ENCODE results near the gene TEKT5.

The TEKT5 gene

DNA sequence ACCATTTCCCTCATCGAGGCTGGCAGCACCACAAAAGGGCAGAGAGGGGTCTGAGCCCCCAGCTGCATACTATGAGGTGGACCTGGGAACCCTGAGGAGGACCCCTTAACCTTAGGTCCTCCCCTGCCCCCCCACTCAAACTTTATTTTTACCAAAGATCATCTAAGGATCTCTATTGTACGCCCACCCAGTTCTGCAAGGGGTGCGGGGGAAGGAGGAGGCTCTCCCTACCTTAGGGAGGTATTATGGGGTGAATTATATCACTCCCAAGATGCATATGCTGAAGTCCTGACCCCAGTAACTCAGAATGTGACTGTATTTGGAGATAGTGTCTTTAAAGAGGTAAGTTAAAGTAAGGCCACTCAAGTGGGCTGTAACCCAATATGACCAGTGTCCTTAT is 87.6 kb downstream of the TEKT5 start:
- no peak for DNase-seq

DNA sequence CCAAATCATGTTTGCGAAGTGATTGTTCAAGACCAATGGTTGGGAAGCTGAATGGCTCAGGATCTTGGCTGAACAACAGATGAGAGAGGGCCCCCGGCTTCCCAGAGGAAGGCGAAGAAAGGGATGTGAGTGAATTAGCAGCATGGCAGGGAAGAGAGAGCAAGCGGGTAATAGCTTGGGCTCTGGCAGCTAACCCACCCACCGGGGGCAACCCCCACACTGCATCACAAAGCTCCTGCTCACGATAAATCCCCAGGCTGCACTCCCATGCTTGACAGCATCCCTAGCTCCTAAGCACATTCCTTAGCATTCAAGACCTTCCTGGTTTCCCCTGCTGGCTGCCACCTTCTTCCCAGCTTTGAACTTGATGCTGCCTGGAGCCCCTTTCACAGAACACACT is 88.1 kb downstream of the TEKT5 start:
- DNase-seq, result no peak

DNA sequence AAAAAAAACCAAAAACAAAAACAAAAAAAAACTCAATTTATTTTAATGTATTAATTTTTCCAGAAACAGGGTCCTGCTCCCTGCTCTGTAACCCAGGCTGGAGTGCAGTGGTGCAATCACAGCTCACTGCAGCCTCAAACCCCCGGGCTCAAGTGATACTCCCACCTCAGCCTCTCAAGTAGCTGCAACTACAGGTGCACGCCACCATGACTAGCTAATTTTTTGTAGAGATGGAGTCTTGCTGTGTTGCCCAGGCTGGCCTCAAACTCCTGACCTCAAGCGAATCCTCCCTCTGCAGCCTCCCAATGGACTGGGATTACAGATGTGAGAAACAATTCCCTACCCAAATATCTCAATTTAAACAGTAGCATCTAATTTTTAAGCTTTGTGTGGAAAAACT is 89.1 kb downstream of the TEKT5 start:
- DNase-seq, result no peak

DNA sequence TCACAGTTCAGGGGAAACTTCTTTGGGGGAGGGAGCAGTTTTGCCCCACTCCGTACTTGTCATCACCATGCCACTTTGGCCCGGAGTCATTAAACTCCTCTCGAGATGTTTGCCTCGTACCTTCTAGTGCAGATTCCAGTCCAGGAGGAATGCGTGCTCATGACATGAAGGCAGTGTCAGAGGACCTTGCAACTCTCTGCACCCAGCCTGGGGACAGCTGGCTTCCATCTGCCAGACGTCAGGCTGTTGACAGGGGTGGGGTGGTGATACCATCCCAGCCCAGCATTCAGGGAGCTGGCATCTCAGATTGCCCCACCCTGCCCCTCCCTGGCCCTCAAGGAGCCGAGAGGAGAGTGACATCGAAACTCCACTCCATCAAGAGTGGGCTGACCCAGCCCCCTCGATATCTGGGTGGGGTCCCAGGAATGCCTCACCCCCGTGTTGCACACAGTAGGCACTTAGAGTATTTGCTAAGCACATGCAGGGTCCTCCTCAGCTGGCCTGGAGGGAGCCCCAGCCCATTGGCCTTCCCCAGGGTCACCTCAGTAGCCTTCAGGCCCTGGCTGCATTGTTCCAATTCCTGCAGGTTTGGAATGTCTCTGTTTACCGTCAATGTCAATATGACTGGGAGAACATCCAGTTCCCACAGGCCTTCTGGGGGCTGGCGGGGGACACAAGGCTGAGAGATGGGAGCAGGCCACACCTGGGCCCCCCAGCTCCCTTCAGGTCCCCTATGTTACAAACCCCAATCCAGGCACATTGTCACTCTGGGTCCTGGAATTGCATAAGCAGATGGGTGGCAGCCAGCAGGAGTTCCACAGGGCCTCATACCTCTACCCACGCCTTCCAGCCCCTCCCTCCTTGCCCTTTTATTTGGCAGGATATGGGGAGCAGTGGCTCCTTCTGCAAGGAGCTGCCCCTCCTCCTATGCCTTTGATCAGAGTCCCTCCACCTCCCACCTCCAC is 93.0 kb downstream of the TEKT5 start:
- DNase-seq, result no peak

DNA sequence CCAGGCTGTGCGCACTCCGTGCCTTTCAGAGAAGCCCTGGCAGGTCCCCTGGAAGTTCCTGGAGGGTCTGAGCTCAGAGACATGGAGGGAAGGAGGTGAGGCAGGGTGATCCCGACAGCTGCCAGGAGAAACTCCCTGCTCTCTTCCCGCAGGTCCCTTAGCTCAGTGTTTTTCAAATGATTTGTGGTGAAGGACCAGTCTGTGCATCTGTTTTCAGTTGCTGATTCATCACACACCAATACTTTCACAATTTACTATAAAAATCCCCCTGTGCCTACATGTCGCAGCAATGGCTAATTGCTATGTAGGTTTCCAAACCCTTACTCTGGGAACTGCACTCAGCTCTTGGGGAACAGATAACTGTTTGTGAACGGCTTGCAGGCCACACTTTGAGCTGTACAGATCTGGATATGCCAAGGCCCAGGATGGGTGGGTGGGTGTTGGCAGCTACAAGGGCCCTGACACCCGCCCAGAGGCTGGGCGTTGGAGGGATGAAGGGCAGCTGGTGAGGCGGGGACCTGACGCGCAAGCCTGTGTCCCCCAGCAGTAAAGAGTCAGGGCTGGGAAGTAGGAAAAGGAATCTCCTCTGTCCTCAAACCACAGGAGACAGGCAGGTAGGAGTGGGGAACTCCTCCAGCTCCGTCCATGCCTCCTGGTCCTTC is 93.8 kb downstream of the TEKT5 start:
- no peak for DNase-seq

DNA sequence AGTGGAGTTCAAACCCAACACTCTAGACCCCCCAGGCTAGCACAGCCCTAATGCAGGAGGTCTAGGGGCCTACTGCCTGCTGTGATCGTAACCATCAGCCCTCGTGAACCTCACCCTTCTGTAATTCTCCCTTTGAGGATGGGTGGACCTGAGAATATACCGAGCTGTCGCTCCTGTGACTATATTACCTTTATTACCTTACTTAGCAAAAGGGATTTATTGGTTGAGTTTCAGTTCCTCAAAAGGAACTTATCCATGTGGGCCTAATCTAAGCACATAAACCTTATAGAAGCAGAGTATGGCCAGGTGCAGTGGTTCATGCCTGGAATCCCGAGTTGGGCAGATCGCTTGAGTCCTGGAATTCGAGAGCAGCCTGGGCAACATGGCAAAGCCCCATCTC is 95.1 kb downstream of the TEKT5 start:
- DNase-seq, result no peak

DNA sequence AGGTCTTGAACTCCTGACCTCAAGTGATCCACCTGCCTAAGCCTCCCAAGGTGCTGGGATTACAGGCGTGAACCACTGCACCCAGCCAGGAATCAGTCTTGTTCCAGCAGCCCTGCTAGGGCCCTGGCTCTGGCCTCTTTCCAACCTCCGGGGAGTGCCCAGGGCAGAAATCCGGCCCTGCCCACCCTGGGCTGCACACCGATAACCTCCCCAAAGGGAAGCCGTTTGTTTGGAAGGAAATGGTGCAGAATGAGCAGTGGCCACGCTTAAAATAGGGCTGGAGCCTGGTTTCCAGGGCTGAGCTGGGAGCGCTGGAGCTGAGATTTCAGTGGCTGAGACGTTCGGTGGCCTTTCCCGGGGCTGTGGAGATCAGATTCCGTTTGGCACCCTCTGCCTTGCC is 96.6 kb downstream of the TEKT5 start:
- DNase-seq, result no peak

DNA sequence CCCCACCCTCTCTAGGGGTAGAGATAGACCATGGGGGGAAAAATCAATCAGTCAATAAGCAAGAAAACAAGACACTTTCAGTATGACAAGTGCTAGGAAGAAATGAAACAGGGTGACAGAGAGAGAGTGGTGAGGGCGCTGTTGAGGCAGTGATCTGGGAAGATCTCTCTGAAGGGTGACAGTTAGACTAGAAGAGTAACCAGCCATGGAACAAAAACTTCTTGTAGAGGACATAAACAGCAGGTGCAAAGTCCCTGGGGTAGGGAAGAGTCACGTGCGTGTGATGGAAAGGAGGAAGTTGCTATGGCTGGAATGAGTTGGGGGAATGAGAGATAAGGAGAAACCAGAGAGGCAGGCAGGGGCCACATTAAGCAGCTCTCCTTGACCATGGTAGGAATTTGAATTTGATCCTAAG is 97.5 kb downstream of the TEKT5 start:
- no peak for DNase-seq

DNA sequence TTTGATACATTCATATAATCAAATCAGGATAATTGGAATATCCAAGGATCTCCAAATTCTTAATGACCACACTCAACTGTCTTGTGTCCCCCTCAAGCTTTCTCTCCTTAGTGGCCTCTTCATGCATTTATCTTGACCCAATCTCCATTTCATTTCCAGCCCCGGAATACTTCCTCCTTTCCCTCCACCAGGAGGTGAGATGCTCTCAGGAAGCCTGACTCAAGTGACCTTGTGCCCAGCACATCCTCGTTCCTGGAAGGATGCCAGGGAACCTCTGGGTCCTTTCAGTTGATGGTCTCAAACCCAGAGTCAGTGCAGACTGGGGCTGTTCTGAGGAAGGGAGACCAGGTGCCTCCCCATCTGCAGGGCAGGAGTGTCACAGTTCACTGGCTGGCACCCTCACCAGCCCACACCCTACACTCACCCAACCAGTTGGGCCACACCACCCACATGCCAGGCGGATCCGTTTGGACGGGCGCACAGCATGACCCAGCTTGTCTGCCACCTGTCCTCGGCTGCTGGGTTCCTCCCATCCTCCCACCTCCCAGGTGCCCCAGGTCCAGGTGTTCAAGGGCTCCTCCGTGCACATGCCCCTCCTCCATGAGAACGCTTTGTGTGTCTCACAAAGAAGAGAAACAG is 100.3 kb downstream of the TEKT5 start:
- DNase-seq, result no peak

DNA sequence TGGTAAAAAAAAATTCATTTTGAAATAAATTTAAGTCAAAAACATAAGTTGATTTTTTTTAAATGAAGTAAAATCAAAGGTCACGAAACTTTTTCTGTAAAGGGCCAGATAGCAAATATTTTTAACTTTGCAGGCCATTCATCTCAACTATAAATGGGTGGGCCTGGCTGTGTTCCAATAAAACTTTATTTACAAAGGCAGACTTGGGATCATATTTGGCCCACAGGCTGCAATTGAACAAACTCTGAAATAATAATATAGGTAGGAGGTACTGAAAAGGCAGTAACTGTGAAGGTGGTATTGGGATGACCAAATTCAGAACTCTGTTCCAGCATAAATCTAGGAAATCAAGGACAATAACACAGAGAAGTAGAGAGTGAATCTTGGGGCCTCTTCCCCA is 102.1 kb downstream of the TEKT5 start:
- DNase-seq, result no peak

DNA sequence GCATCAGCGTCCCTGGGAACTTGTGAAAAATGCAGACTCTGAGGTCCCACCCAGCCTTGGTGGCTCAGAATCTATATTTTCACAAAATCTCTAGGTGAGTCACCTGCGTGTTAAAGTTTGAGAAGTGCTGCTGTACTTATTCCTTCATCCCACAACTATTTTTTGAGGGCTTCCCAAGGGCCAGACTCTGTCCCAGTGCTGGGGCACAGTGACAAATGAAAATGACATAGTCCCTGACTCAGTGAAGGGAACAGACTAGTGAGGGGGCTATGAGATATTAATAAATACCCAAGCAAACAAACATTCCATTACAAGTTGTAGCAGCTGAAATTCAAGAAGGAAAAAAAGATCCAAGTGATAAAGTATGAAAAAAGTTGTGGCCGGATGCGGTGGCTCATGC is 104.4 kb downstream of the TEKT5 start:
- DNase-seq, result no peak

DNA sequence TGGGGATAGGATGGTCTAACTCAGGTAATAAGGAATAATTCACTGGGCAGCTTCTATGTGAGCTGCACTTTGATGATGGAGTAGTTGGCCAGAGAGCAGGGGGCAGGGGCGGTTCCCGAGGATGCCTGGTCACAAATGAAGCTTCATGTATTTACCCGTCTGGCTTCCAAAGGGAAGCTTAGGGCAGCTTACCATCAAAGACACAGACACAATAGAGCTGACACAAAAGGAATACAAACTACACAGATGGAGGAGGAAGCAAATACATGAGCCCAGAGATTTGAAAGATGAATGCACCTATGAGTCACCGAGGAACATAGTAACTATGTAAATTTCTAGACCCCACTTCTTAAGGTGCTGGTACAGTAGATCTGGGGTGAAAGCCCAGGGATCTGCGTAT is 105.6 kb downstream of the TEKT5 start:
- DNase-seq, result no peak

DNA sequence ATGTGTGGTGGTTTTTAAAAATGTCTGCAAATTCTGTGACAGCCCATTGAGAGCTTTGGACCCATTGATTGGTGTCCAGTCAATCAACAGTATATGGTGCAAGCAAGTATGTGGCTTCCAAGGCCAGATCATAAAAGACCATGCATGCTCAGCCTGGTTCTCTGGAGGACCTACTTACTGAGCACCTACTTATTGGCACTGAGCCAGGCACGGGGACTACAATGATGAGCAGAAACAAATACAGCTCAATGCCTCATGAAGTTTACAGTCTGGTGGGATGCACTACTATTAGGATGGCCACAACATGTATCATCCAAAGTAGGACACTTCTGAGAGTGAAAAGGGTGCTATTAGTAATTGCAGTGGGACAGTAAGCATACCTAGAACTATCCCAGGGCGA is 107.1 kb downstream of the TEKT5 start:
- no peak for DNase-seq

DNA sequence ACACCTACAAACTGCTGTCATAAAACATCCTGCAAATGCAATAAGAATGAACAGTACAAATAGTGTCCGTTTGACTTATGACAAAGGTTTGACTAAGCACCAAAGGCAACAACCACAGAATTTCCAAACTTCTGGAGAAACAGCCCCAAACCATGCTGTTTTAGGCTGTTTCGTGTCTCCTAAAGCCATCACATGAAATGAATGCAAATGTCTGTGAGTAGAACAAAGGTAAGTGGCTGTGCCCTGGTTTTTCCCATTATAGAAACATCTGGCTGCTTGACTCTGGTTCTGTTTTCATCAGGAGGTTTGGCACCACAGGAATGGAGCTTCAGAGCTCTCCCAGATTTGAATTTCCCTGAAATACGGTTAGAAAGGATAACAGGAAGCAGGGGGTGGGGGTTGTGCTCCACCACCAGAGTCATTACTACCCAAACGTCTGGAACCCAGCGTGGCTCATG is 109.7 kb downstream of the TEKT5 start:
- no peak for DNase-seq

DNA sequence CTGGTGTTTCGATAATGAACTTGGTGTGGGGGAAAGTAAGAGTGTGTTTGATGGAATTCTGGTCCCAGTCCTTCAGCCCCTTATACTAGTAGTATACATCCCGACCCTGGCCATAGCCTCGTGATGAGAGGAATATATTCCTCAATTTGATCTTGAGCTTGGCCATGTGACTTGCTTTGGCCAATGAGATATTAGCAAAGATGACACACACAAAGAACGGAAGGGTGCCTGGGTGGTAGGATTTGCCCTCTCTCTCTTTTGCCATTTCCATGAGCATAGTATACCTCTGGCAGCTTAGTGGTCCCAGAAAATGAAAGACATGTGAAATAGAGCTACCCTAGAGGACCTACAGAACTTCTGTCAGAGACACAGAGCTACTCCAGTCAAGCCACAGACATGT is 111.5 kb downstream of the TEKT5 start:
- DNase-seq, result no peak

DNA sequence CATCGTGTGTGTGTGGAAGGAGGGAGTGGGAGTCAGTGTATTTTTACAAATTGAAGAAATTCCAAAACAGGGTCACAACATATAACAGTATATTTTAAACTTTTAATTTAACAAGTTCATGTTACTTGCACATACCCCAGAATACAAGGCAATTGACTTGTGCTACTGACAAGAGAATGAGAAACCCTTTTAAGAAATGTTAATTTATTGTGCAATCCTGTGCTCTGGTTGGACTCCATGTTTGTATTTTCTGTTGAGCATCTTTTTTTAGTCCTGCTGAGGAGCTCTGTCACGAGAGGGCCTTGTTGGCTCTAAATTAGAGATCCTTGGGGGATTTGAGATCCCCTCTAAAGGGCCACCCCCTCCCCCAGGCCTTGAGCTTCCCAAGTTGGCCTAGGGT is 113.2 kb downstream of the TEKT5 start:
- DNase-seq, result no peak

DNA sequence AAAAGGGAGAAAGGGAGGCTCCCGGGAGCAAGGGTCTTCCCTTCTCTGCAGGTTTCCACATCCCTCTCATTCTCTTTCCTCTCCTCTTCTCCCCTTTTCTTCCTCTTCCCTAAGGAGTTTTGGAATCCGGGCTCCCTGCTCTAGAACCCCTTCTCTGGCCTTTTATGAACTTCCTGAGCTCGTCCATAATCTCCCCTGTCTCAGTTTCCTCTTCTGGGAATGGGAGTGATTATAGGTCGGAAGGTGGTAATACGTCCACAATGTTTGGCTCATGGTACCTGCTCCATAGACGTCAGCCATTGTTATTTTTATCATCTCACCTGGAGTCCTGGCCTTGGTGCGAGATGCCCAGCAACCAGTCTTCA is 113.9 kb downstream of the TEKT5 start:
- no peak for DNase-seq

DNA sequence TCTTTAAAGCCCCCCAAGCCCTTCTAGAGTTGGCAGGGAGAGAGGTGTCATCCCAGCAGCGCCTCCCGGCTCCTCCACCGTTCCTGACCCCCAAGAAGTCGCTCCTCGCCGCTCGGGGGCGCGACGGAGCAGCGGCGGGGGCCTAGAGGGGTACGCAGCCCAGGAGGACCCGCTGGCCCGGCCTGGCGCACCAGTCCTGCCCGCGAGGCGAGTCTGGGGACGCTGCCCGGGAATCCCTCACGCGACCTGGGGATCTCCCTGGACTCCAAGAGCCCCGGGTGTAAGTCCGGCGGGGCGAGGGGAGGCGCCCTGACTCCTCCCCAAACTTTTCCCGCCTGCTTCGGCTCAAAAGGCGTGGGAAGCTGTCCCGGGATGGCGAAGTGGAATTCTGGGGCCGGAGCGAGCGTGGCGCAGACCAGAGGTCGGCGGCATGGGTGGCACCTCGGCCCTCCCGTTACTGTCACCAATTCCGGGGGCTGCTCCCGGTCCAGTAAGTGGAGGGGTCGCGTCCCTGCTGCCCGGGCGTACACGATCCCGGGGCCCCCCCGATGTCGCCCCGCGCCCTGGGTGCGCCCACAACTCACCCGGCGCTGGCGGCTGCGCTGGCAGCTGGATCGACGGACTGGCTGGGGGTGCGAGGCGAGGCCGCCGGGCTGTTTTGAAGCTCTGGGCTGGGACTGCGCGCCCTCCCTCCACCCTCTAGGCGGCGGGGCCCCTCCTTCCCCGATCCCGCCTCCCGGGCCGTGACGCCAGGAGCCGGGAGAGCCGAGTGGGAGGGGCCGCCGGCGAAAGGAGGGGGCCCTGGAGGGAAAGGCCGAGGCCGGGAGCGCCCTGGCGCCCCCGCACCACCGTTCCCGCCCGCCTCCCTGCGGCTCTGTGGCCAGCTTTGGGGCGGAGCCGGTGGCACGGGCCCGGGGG is 114.5 kb downstream of the TEKT5 start, which contains the start of gene EMP2:
TSS of gene EMP2 (minus strand) at position 634 of the 918 bp plus-strand sequence. CDS start 32,981 bp downstream, outside the sequence.
- DNase-seq, result no peak

DNA sequence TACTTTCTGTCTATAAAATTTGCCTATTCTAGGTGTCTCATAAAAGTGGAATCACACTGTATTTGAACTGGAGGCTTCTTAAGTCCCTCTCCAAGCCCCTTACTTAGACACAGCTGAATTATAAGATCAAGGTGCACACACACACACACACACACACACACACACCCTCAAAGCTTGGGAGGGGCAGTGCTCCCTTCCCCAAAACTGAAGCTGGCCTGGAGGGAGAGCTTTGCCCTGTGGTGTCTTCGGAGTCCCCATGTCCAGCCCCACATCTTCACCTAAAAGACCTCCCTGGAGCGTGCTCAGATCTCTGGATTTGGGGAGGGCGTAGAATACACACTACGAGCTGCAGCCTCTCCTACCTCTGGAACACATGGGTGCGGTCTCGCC is 115.2 kb downstream of the TEKT5 start:
- no peak for DNase-seq

DNA sequence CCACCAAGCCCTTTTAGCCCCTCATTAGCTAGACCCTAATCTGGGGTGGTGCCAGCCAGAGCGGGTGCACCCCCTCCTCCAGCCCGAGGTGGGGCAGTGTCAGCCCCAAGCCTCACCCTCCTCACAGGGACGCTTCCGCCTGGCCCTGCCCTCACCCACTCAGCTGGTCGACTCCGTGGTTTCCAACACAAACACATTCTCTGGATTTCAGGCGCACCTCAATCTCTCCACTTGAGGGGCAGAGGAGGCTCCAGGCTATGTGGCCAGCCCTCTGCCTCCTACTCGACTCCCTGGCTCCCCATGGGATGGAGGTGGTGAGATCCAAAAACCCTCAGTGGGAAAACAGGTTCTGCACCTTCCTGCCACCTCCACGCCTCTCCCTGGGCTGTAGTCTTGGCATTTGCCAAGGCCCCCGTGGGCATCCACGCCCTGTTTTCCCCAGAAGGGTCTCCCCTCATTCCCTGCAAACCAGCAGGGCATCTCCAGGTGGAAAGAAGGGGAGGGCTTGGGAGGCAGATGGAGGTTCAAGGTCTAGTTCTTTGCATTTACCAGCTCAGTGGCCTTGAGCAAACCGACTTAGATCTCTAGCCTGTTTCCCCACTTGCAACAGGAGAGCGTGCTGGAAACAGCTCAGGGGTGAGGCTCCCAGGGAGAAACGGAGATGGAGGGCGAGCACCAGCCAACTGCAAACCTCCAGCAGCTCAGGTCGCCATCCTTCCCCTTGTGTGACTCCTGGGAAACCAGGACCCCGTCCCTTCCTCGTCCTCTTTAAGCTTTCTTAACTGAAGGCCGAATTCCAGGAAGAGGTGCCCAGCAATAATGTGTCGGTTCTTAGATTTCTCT is 116.0 kb downstream of the TEKT5 start:
- DNase-seq, result no peak
